Measurements from ENCODE around the gene ATP2C1. TPM values are rescaled to one million over a fixed set of nuclear protein-coding genes. Genes with fewer than 3 reads are reported as not detected.

ATP2C1 gene
- total RNA-seq, 1 donor from 2014 or later, result 34.1 TPM

DNA sequence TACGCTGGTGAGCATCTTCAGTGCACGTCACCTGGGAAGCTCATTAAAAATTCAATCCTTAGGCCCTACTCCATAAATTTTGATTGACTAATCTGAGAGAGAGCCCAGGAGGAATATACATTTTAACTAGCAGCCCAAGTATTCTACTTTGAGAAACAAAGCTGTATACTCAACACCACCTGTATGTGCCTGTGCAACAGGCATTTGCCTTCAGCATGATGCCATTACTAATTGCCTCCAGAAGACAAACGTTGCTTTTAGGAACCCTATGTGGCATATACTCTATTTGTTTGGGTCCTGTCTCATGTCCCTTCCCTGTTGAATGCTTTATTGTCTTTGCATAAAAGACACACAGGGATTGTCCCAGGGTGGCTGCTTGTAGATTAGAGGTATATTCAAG, 125.1 kb downstream of the ATP2C1 start:
- Histone ChIP-seq H3K27ac (no peak overlapping the region), H3K27me3 (no peaks in the 10 kb centered on the region), H3K4me3 (no peak overlapping the region), H3K9me3 (no peaks in the 10 kb centered on the region), H3K36me3 (peaks cover 0 to 47% of the 10 kb centered on the region in 2 donors), H3K4me1 (peaks cover 37% of the 10 kb centered on the region)
- no peak for DNase-seq (ENCODE audit: extremely low spot score in 2 of 2)
- intact Hi-C loops (cut with DNase I), result no loop called here
- TF ChIP-seq POLR2AphosphoS5 (IDR thresholded peaks at IDR 0.05; ENCODE audit: insufficient read depth in 1 of 2, low read depth in 1 of 2) (no peak), POLR2A (IDR thresholded peaks at IDR 0.05) (no peak)
- TF ChIP-seq, protein P1, sequence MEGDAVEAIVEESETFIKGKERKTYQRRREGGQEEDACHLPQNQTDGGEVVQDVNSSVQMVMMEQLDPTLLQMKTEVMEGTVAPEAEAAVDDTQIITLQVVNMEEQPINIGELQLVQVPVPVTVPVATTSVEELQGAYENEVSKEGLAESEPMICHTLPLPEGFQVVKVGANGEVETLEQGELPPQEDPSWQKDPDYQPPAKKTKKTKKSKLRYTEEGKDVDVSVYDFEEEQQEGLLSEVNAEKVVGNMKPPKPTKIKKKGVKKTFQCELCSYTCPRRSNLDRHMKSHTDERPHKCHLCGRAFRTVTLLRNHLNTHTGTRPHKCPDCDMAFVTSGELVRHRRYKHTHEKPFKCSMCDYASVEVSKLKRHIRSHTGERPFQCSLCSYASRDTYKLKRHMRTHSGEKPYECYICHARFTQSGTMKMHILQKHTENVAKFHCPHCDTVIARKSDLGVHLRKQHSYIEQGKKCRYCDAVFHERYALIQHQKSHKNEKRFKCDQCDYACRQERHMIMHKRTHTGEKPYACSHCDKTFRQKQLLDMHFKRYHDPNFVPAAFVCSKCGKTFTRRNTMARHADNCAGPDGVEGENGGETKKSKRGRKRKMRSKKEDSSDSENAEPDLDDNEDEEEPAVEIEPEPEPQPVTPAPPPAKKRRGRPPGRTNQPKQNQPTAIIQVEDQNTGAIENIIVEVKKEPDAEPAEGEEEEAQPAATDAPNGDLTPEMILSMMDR (IDR thresholded peaks at IDR 0.05), result no peak

DNA sequence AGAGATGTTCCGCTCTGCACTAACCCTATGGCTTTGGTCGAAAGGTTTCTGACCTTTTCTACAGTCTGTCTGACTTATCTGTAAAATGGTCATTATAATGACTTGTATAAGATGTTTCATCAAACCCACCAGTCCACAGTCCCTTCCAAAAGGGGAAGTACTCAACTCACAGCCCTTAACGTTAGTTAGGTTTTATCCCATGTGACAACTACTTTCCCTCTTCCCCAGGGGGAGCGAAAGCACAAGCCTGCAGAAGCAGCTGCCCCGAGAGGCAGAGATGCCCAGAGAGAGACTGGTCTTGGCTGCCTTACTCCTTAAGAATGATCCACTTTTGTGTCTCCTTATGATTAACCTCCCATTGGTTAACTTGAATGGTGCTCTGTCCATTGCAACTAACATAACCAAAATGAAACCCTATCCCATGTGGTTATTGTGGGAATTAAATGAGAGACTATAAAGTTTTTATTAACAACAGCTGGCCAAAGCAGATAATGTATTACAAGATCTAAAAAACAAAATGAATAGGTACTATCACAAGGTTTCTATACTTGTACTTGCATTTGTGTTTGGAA, 126.3 kb downstream of the ATP2C1 start:
- Histone ChIP-seq H3K4me1 (peaks cover 47% of the 10 kb centered on the region), H3K9me3 (no peaks in the 10 kb centered on the region), H3K27me3 (no peaks in the 10 kb centered on the region), H3K4me3 (no peak overlapping the region), H3K36me3 (peaks cover 0 to 39% of the 10 kb centered on the region in 2 donors), H3K27ac (no peak overlapping the region)
- no peak for TF ChIP-seq POLR2AphosphoS5 (IDR thresholded peaks at IDR 0.05; ENCODE audit: insufficient read depth in 1 of 2, low read depth in 1 of 2)
- no peak for TF ChIP-seq POLR2A (IDR thresholded peaks at IDR 0.05)
- TF ChIP-seq, protein P1 (IDR thresholded peaks at IDR 0.05), result no peak
- DNase-seq (ENCODE audit: extremely low spot score in 2 of 2), result no peak
- intact Hi-C loops (cut with DNase I), result no loop called here

DNA sequence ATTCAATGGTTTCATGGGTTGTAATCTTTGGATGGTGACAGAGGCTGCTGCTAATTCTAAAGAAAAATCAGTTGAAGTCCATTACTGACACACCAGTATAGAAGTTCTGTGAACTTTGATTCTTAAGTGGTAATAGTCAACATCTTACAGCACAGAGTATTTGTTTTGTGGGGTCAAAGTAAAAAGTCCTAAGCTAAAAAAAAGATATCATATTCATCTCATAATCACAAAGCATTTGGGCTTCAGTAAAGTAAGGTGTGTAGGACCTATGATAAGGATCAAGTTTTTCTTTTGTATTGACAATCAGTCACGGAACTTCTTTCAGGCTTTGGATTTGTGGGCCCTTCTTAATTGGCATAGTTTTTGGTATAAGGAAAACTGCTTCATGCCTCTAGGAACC, 131.7 kb downstream of the ATP2C1 start:
- Histone ChIP-seq H3K4me1 (peaks cover 61% of the 10 kb centered on the region), H3K36me3 (peaks cover 0 to 6% of the 10 kb centered on the region in 2 donors), H3K27ac (no peak overlapping the region), H3K27me3 (no peaks in the 10 kb centered on the region), H3K9me3 (no peaks in the 10 kb centered on the region), H3K4me3 (peak overlapping the region; percentile 67 to 68)
- DNase-seq (ENCODE audit: extremely low spot score in 2 of 2), result no peak
- intact Hi-C loops (cut with DNase I), result no loop called here
- no peak for TF ChIP-seq POLR2A (IDR thresholded peaks at IDR 0.05)
- TF ChIP-seq POLR2AphosphoS5 (IDR thresholded peaks at IDR 0.05; ENCODE audit: insufficient read depth in 1 of 2, low read depth in 1 of 2), result no peak
- TF ChIP-seq, protein P1 (IDR thresholded peaks at IDR 0.05), result no peak

DNA sequence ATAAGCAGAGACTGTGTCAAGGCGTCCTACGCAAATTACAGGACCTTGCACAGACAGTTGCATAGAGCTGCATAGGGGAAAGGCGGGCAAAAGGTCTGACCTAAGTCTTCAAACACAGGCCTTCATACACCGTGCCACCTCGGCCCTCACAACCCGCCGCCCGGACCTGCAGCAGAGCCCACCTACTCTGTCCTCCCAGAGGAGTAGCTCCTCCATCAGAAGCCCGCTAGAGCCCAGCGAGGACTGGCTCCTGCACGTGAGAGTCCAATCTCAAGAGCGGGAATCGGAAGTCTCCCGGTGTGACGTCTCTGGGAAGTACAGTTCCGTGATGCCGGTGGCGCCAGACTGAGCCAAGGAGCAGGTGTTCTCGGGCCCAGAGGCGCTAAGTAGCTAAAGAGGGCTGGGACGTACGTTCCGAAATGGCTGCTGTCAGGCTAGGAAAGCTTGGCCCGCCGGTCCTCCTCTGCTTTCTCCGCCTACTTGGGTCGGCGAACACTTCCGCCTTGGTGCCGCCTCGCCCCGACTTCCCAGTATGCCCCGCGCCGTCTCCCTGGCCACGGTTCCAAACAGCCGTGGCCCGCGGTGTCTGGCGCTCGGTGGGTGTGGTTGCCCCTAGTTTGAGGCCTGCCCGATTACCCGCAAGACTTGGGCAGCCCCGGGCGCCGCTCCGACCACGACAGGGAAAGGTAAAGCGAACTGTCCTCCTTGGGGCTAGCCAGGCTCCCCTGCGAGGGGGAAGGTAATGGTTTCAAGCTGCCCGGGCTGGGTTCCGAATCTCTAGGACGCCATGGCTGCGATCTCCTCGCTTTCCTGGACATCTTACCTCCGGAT, 132.7 kb downstream of the ATP2C1 start, which contains the start of the genes ASTE1 and NEK11:
TSS of gene ASTE1 (minus strand) at position 505 of the 831 bp plus-strand sequence. CDS start 1,519 bp downstream, outside the sequence.
TSS of gene NEK11 (plus strand) at position 557 of the 831 bp plus-strand sequence. CDS start 2,832 bp downstream, outside the sequence.
- no peak for DNase-seq (ENCODE audit: extremely low spot score in 2 of 2)
- Histone ChIP-seq H3K27ac (peak within 1 kb of the TSS; percentile 78), H3K27me3 (no peaks in the 10 kb centered on the region), H3K9me3 (no peaks in the 10 kb centered on the region), H3K4me1 (peaks cover 51% of the 10 kb centered on the region), H3K36me3 (peaks cover 0 to 6% of the 10 kb centered on the region in 2 donors), H3K4me3 (peak within 1 kb of the TSS; percentile 67 to 68)
- intact Hi-C loops (cut with DNase I), result no loop called here
- TF ChIP-seq POLR2A (IDR thresholded peaks at IDR 0.05) (no peak), POLR2AphosphoS5 (IDR thresholded peaks at IDR 0.05; ENCODE audit: insufficient read depth in 1 of 2, low read depth in 1 of 2) (peak; percentile 79 to 88)
- TF ChIP-seq, protein P1 (IDR thresholded peaks at IDR 0.05), result no peak
